Neural progenitor cell (in vitro differentiated cells): Measurements from ENCODE around the gene SWT1.

ENCODE experiments used
- CTCF ChIP-seq: fragments of 200-600 bp; sonication (generic); IDR thresholded peaks from 2 replicates; pipeline ENCODE4 v1.5.1; 2017; ENCODE audit warnings: antibody characterized with exemption, mild to moderate bottlenecking
- EZH2 ChIP-seq: fragments of 200-600 bp; sonication (generic); IDR thresholded peaks from 2 replicates; pipeline ENCODE4 v1.6.1; 2017; ENCODE audit warnings: antibody characterized with exemption, mild to moderate bottlenecking, moderate library complexity
- EZH2phosphoT487 ChIP-seq: fragments of 200-600 bp; sonication (generic); IDR thresholded peaks from 2 replicates; pipeline ENCODE4 v1.6.1; 2017; ENCODE audit warnings: antibody characterized with exemption

DNA sequence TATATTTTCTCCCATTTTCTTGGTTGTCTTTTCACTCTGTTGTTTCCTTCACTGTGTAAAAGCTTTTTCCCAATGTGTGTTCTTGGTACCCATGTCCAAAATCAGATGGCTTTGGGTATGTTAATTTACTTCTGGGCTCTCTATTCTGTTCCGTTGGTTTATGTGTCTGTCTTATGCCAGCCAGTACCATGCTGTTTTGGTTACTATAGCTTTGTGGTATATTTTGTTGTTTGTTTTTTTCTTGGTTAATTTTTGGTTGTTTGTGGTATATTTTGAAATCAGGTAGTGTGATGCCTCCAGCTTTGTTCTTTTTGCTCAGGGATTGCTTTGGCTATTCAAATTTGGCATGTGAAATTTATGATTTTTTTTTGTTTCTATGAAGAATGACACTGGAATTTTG, 67.2 kb downstream of the SWT1 start:
- TF ChIP-seq EZH2phosphoT487 (no peak), EZH2 (no peak), CTCF (no peak)
